Esophagus muscularis mucosa (tissue), 4 donors: ENCODE measurements around the gene MEN1. TPM values are rescaled to one million over a fixed set of nuclear protein-coding genes. Genes with fewer than 3 reads are reported as not detected.

Source experiments
- DNase-seq: peaks from one replicate; pipeline ENCODE4 v3.0.0-alpha.2; 2017; ENCODE audit errors: extremely low spot score
- H3K27ac ChIP-seq, 4 donors: fragments of 200-600 bp; sonication (generic); replicated peaks in 1 of 4; 1 replicate in 3 of 4; 2 replicates in 1 of 4; pipeline ENCODE4 v1.5.1; 2016 to 2019; ENCODE audit warnings: mild to moderate bottlenecking in 1 of 4
- H3K27me3 ChIP-seq, 4 donors: fragments of 200-600 bp; sonication (generic); one replicate each; pipeline versions ENCODE4 v1.5.1 to v1.6.0; 2016 to 2019
- H3K36me3 ChIP-seq, 4 donors: fragments of 200-600 bp; sonication (generic); one replicate each; pipeline ENCODE4 v1.5.1; 2016 to 2019
- H3K4me1 ChIP-seq, 4 donors: fragments of 200-600 bp; sonication (generic); one replicate each; pipeline ENCODE4 v1.5.1; 2016 to 2019
- H3K4me3 ChIP-seq, 4 donors: fragments of 200-600 bp; sonication (generic); 1 replicate in 2 of 4; 2 replicates in 2 of 4; pipeline ENCODE4 v1.5.1; 2016 to 2019; ENCODE audit warnings: mild to moderate bottlenecking in 4 of 4, moderate library complexity in 1 of 4
- H3K9me3 ChIP-seq, 4 donors: fragments of 200-600 bp; sonication (generic); 1 replicate in 3 of 4; 2 replicates in 1 of 4; pipeline ENCODE4 v1.5.1; 2016 to 2019
- CTCF ChIP-seq, 3 experiments: fragments of 200-600 bp in 2 of 3; fragments of 450-650 bp in 1 of 3; sonication (generic) in 2 of 3; IDR thresholded peaks; one replicate each; pipeline ENCODE4 v1.5.1; 2017 to 2019; ENCODE audit warnings: antibody characterized with exemption in 3 of 3, mild to moderate bottlenecking in 2 of 3, moderate library complexity in 1 of 3
- EP300 ChIP-seq: sonication (generic); formaldehyde crosslinking; IDR thresholded peaks from one replicate; pipeline ENCODE4 v1.6.1; 2017; ENCODE audit warnings: antibody characterized with exemption
- POLR2A ChIP-seq: fragments of 450-650 bp; IDR thresholded peaks from one replicate; pipeline ENCODE4 v1.6.1; 2017; ENCODE audit warnings: antibody characterized with exemption, moderate library complexity, mild to moderate bottlenecking, low read depth
- POLR2AphosphoS5 ChIP-seq, 2 donors: sonication (generic); formaldehyde crosslinking; IDR thresholded peaks; one replicate each; pipeline ENCODE4 v1.6.1; 2017; ENCODE audit warnings: antibody characterized with exemption in 2 of 2
- WGBS: methylation state at CpG from one replicate; pipeline ENCODE4 v1.1.5; 2018; 5-methylcytosine and 5-hydroxymethylcytosine counted together
- intact Hi-C: fragments of 100-400 bp; cut with DNase I; formaldehyde crosslinking; loops from one replicate; pipeline ENCODE4 v1.15.1; 2023
- total RNA-seq, 4 donors: library from RNA; depleted of rRNA; stranded (reverse); fragments of >200 nt; gene quantifications; one replicate each; pipeline versions ENCODE4 v1.1.0 to v1.2.1, GENCODE V29; 2016

The MEN1 gene
- 10 to 100 TPM; 10.4 to 18.7 (median 11.5) TPM for total RNA-seq

GRCh38 chr11:64810271-64810890, at the start of gene MEN1:
MEN1 (minus strand) TSS chr11:64810551; CDS start chr11:64810109, 442 bp downstream.
- Histone ChIP-seq H3K4me3 (peak within 1 kb of the TSS; percentile 62 to 95 (median 86)), H3K4me1 (peaks cover 13 to 32% (median 19%) of the 10 kb centered on the region in 4 donors), H3K36me3 (peaks cover 3 to 25% (median 24%) of the 10 kb centered on the region in 4 donors), H3K9me3 (no peaks in the 10 kb centered on the region), H3K27me3 (no peaks in the 10 kb centered on the region), H3K27ac (peak within 1 kb of the TSS; percentile 69 to 86 (median 80))
- TF ChIP-seq CTCF (IDR thresholded peaks at IDR 0.05) (peak in 1 of 3 experiments; percentile 42), POLR2AphosphoS5 (IDR thresholded peaks at IDR 0.05) (peak; percentile 90 to 96), EP300 (no peak), POLR2A (peak; percentile 54)
- DNase-seq, result peak; percentile 98
- intact Hi-C loops, result no loop called here
- 0% methylated on average over 17 of the region's 46 CpGs for WGBS

GRCh38 chr11:64859542-64860414, 49.4 kb upstream of the MEN1 start:
- no peak for TF ChIP-seq EP300
- no peak for TF ChIP-seq CTCF (IDR thresholded peaks at IDR 0.05)
- TF ChIP-seq POLR2AphosphoS5 (IDR thresholded peaks at IDR 0.05), result no peak
- no peak for TF ChIP-seq POLR2A
- no peak for DNase-seq
- Histone ChIP-seq H3K36me3 (peaks cover 17 to 33% (median 30%) of the 10 kb centered on the region in 4 donors), H3K9me3 (no peaks in the 10 kb centered on the region), H3K4me3 (no peak overlapping the region), H3K4me1 (peaks cover 98 to 100% (median 99%) of the 10 kb centered on the region in 4 donors), H3K27ac (peak overlapping the region; percentile 93 to 98 (median 94)), H3K27me3 (no peaks in the 10 kb centered on the region)
- intact Hi-C loops, result no loop called here
- WGBS, result 91% methylated on average over 30 of the region's 33 CpGs

GRCh38 chr11:64858467-64859263, 48.3 kb upstream of the MEN1 start:
- H3K4me3 ChIP-seq, result no peak overlapping the region
- H3K4me1 ChIP-seq, result peaks cover 98 to 100% (median 99%) of the 10 kb centered on the region in 4 donors
- no peak for DNase-seq
- no peaks in the 10 kb centered on the region for H3K27me3 ChIP-seq
- intact Hi-C loops, result no loop called here
- TF ChIP-seq EP300, result no peak
- TF ChIP-seq CTCF (IDR thresholded peaks at IDR 0.05), result no peak
- TF ChIP-seq POLR2AphosphoS5 (IDR thresholded peaks at IDR 0.05), result no peak
- TF ChIP-seq POLR2A, result no peak
- H3K9me3 ChIP-seq, result no peaks in the 10 kb centered on the region
- H3K36me3 ChIP-seq, result peaks cover 26 to 44% (median 41%) of the 10 kb centered on the region in 4 donors
- peak overlapping the region; percentile 93 to 98 (median 94) for H3K27ac ChIP-seq
- WGBS, result 71% methylated on average over 15 of the region's 19 CpGs

- no peak for DNase-seq
- Histone ChIP-seq H3K27me3 (no peaks in the 10 kb centered on the region), H3K9me3 (no peaks in the 10 kb centered on the region), H3K27ac (peak overlapping the region; percentile 93 to 98 (median 94)), H3K4me1 (peaks cover 98 to 100% (median 99%) of the 10 kb centered on the region in 4 donors), H3K4me3 (no peak overlapping the region), H3K36me3 (peaks cover 27 to 55% (median 52%) of the 10 kb centered on the region in 4 donors)
- 91% methylated on average over 6 of the region's 6 CpGs for WGBS
- TF ChIP-seq CTCF (IDR thresholded peaks at IDR 0.05) (no peak), POLR2A (no peak), EP300 (no peak), POLR2AphosphoS5 (IDR thresholded peaks at IDR 0.05) (no peak)
- intact Hi-C loops, result no loop called here
These were observed 47.1 kb upstream of the MEN1 start for GRCh38 chr11:64857485-64857884.
